Ishikawa (cell line): ENCODE results near the gene DAB1.

Experiments used
- CEBPB ChIP-seq: IDR thresholded peaks from 2 replicates; pipeline ENCODE4 v1.6.1; 2012
- CREB1 ChIP-seq: IDR thresholded peaks from 2 replicates; pipeline ENCODE4 v1.6.1; 2012; ENCODE audit warnings: low read depth
- EGR1 ChIP-seq: IDR thresholded peaks from 2 replicates; pipeline ENCODE4 v1.6.1; 2012
- EP300 ChIP-seq: IDR thresholded peaks from 2 replicates; pipeline ENCODE4 v1.6.1; 2012; ENCODE audit warnings: borderline replicate concordance
- MAX ChIP-seq: IDR thresholded peaks from 2 replicates; pipeline ENCODE4 v1.6.1; 2012
- RAD21 ChIP-seq: IDR thresholded peaks from 2 replicates; pipeline ENCODE4 v1.6.1; 2012; ENCODE audit warnings: low read depth
- REST ChIP-seq: IDR thresholded peaks from 2 replicates; pipeline ENCODE4 v1.6.1; 2012; ENCODE audit warnings: low read depth, mild to moderate bottlenecking
- TAF1 ChIP-seq: IDR thresholded peaks from 2 replicates; pipeline ENCODE4 v1.6.1; 2012; ENCODE audit warnings: low read depth, mild to moderate bottlenecking
- TEAD4 ChIP-seq: IDR thresholded peaks from 2 replicates; pipeline ENCODE4 v1.6.1; 2012
- USF1 ChIP-seq: IDR thresholded peaks from 2 replicates; pipeline ENCODE4 v1.6.1; 2012
- YY1 ChIP-seq: IDR thresholded peaks from 2 replicates; pipeline ENCODE4 v1.6.1; 2012; ENCODE audit warnings: low read depth

- TF ChIP-seq YY1 (no peak), EP300 (no peak), CREB1 (no peak), CEBPB (no peak), TEAD4 (no peak), REST (no peak), RAD21 (no peak), USF1 (no peak), EGR1 (no peak), TAF1 (no peak), MAX (no peak)
These were observed 201.6 kb downstream of the DAB1 start for GRCh38 chr1:57222307-57222706.
